ENCODE results near the gene PERM1.

PERM1 gene

GRCh38 chr1:954927-955326 lies 27.0 kb downstream of the PERM1 start:
- POLR2A ChIA-PET, result no interaction called here
- CTCF ChIA-PET, result no interaction called here
- no peak for DNase-seq (ENCODE audit: extremely low spot score)
- TF ChIP-seq CTCF (IDR thresholded peaks at IDR 0.05; ENCODE audit: control extremely low read depth, extremely low read depth, low read depth, missing control alignments), result no peak

- CTCF ChIA-PET, result no interaction called here
These were observed 28.2 kb downstream of the PERM1 start for GRCh38 chr1:953524-954320.

GRCh38 chr1:952603-953002 lies 29.3 kb downstream of the PERM1 start:
- CTCF ChIA-PET, result no interaction called here
- POLR2A ChIA-PET, result no interaction called here
- no peak for DNase-seq (ENCODE audit: extremely low spot score)
- no peak for TF ChIP-seq CTCF (IDR thresholded peaks at IDR 0.05; ENCODE audit: control extremely low read depth, extremely low read depth, low read depth, missing control alignments)

More at GRCh38 chr1:953524-954320, 28.2 kb downstream of the PERM1 start:
- no peak for DNase-seq (ENCODE audit: extremely low spot score)
- POLR2A ChIA-PET, result no interaction called here
- no peak for TF ChIP-seq CTCF (IDR thresholded peaks at IDR 0.05; ENCODE audit: control extremely low read depth, extremely low read depth, low read depth, missing control alignments)

- POLR2A ChIA-PET, result no interaction called here
- DNase-seq (ENCODE audit: extremely low spot score), result no peak
- CTCF ChIA-PET, result no interaction called here
- no peak for TF ChIP-seq CTCF (IDR thresholded peaks at IDR 0.05; ENCODE audit: control extremely low read depth, extremely low read depth, low read depth, missing control alignments)
These were observed 29.7 kb downstream of the PERM1 start for GRCh38 chr1:952201-952600.

GRCh38 chr1:951364-951763 lies 30.5 kb downstream of the PERM1 start:
- ChIA-PET POLR2A (no interaction called here), CTCF (no interaction called here)
- TF ChIP-seq CTCF (IDR thresholded peaks at IDR 0.05; ENCODE audit: control extremely low read depth, extremely low read depth, low read depth, missing control alignments), result peak; percentile 26
- no peak for DNase-seq (ENCODE audit: extremely low spot score)

- TF ChIP-seq CTCF (IDR thresholded peaks at IDR 0.05; ENCODE audit: control extremely low read depth, extremely low read depth, low read depth, missing control alignments), result no peak
- DNase-seq (ENCODE audit: extremely low spot score), result no peak
- CTCF ChIA-PET, result no interaction called here
- POLR2A ChIA-PET, result no interaction called here
These were observed 31.0 kb downstream of the PERM1 start for GRCh38 chr1:950881-951280.
